Ovary (tissue), 9 donors: ENCODE measurements around the gene DIDO1. TPM values are rescaled to one million over a fixed set of nuclear protein-coding genes. Genes with fewer than 3 reads are reported as not detected.
A peak's percentile ranks its signal among the peaks of the same experiment; 100 is the strongest.

Source experiments
- DNase-seq, 5 donors: peaks; one replicate each; pipeline ENCODE4 v3.0.0-alpha.2; 2019 to 2020
- H3K27ac ChIP-seq, 2 donors: fragments of 200-600 bp; one replicate each; pipeline versions ENCODE4 v1.5.1 to v1.8.0; 2019 to 2022
- H3K27me3 ChIP-seq: fragments of 200-600 bp; one replicate; pipeline ENCODE4 v1.8.0; 2022
- H3K36me3 ChIP-seq: fragments of 200-600 bp; sonication (generic); one replicate; pipeline ENCODE4 v1.5.1; 2019
- H3K4me1 ChIP-seq: one replicate; pipeline ENCODE4 v1.8.1; 2013; ENCODE audit warnings: mild to moderate bottlenecking, moderate library complexity; ENCODE audit not compliant: insufficient read depth
- H3K4me3 ChIP-seq: fragments of 200-600 bp; sonication (generic); one replicate; pipeline ENCODE4 v1.5.1; 2017
- H3K9me3 ChIP-seq, 2 donors: fragments of 200-600 bp in 1 of 2; sonication (generic) in 1 of 2; one replicate each; pipeline versions ENCODE4 v1.5.1 to v1.8.1; 2013 to 2019; ENCODE audit warnings: mild to moderate bottlenecking in 1 of 2, moderate library complexity in 1 of 2
- EP300 ChIP-seq: sonication (generic); formaldehyde crosslinking; IDR thresholded peaks from one replicate; pipeline ENCODE4 v1.6.1; 2017; ENCODE audit warnings: antibody characterized with exemption
- POLR2A ChIP-seq: fragments of 450-650 bp; IDR thresholded peaks from one replicate; pipeline ENCODE4 v1.6.1; 2017; ENCODE audit warnings: antibody characterized with exemption, mild to moderate bottlenecking, moderate library complexity
- whole genome bisulfite sequencing, 3 donors: extraction: QIAGEN DNeasy Blood & Tissue Kit in 1 of 3; methylation state at CpG; one replicate each; pipeline versions ENCODE4 v1.1.5 to v1.1.7; 2013 to 2017; 5-methylcytosine and 5-hydroxymethylcytosine counted together
- intact Hi-C, 4 donors: fragments of 100-400 bp; cut with DNase I; formaldehyde crosslinking; loops; one replicate each; pipeline versions ENCODE4 v1.11.0 to v1.15.1; 2022 to 2023
- polyA plus RNA-seq, 2 donors: library from polyadenylated mRNA; stranded (reverse); fragments of 200-250 nt in 1 of 2; fragments of 350-450 nt in 1 of 2; fragmentation: Illumina TruSeq in 1 of 2; extraction: RNeasy Lipid Tissue Mini Kit (QIAGEN cat#74804) in 1 of 2; gene quantifications; one replicate each; pipeline ENCODE4 v1.2.3, GENCODE V29; 2013 to 2014
- total RNA-seq, 7 donors: library from RNA; depleted of rRNA in 2 of 7; stranded (reverse); fragments of >200 nt in 2 of 7; fragmentation: NEBNext Ultra II Directional in 3 of 7; extraction: Animal tissue kit (Norgen Biotek cat#: 25700) in 3 of 7; gene quantifications; one replicate each; pipeline versions ENCODE4 v1.1.0 to v1.2.4, GENCODE V29; 2016 to 2023
- TF ChIP-seq, protein P1 (sequence below), 3 donors: fragments of 450-650 bp in 2 of 3; fragments of 200-600 bp in 1 of 3; IDR thresholded peaks; one replicate each; pipeline versions ENCODE4 v1.5.1 to v1.8.0; 2016 to 2022; ENCODE audit warnings: antibody characterized with exemption in 3 of 3, mild to moderate bottlenecking in 1 of 3
- donor health status: DM: no; HTN: no; CAD: no; lungs with moderate emphysema.
- donor health status: DM: no; HTN: no; CAD: no.
- donor health status: Bipolar disorder and iron deficiency.
- donor health status: DM: yes; HTN: yes; CAD: no.
- donor health status: DM: no; HTN: no; CAD: no.
- donor health status: DM: yes; HTN: yes; CAD: no.

DIDO1 gene
- total and polyA plus RNA-seq, 9 donors: 42.9 to 82.2 (median 56.2) TPM

DNA sequence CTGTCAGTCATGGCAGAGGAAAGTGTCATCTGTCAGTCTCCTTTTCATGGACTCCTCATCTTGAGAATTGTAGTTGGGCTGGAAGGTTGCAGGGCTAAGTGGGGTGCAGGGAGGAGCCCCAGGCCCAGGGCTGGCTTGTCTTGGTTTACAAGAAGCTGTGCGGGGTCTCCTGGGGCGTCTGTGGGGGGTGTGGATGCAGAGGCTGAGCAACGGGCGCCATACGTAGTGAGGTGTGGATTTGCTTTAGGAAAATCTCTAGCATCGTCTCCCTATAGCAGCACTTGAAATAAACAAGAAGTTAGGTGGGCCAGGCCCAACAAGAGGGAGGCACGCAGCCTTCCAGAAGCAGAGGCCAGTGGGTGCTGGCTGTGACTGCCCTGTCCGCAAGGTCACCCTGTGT is 24.4 kb upstream of the DIDO1 start:
- intact Hi-C loops: no loop called here
- no peaks in the 10 kb centered on the region for H3K27me3 ChIP-seq
- no peaks in the 10 kb centered on the region for H3K9me3 ChIP-seq
- TF ChIP-seq POLR2A: no peak
- TF ChIP-seq, protein P1, sequence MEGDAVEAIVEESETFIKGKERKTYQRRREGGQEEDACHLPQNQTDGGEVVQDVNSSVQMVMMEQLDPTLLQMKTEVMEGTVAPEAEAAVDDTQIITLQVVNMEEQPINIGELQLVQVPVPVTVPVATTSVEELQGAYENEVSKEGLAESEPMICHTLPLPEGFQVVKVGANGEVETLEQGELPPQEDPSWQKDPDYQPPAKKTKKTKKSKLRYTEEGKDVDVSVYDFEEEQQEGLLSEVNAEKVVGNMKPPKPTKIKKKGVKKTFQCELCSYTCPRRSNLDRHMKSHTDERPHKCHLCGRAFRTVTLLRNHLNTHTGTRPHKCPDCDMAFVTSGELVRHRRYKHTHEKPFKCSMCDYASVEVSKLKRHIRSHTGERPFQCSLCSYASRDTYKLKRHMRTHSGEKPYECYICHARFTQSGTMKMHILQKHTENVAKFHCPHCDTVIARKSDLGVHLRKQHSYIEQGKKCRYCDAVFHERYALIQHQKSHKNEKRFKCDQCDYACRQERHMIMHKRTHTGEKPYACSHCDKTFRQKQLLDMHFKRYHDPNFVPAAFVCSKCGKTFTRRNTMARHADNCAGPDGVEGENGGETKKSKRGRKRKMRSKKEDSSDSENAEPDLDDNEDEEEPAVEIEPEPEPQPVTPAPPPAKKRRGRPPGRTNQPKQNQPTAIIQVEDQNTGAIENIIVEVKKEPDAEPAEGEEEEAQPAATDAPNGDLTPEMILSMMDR (IDR thresholded peaks at IDR 0.05): no peak
- TF ChIP-seq EP300: no peak
- H3K36me3 ChIP-seq: no peaks in the 10 kb centered on the region
- 87 to 89% (median 87%) methylated on average over 8 of the region's 8 CpGs for WGBS, 3 donors
- H3K4me1 ChIP-seq: peaks cover 26% of the 10 kb centered on the region
- no peak overlapping the region for H3K27ac ChIP-seq
- peak in 1 of 5 donors; percentile 13 for DNase-seq
- H3K4me3 ChIP-seq: no peak overlapping the region

DNA sequence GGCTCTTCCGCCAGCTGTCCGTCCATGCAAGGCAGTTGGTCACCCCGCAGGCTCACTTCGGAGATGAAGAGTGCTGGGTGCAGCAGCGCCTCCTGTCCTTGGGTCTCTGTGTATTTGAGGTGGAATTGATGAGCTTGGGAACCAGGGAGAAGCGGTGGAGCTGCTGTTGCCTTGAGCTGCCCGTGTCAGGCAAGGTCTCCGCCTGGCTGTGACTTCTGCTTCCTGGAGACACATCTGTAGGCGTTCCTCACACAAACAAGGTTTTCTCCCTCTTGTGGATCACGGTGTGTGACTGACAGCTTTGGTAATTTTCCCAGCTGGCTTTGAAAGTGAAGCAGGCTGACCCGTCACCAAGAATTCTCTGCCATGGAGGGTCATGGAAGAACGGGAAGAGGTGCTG is 23.7 kb upstream of the DIDO1 start:
- Histone ChIP-seq H3K4me3 (no peak overlapping the region), H3K4me1 (peaks cover 26% of the 10 kb centered on the region), H3K27ac (no peak overlapping the region), H3K9me3 (no peaks in the 10 kb centered on the region), H3K36me3 (no peaks in the 10 kb centered on the region), H3K27me3 (no peaks in the 10 kb centered on the region)
- TF ChIP-seq POLR2A: no peak
- TF ChIP-seq EP300: no peak
- TF ChIP-seq, protein P1 (IDR thresholded peaks at IDR 0.05): no peak
- peak in 1 of 5 donors; percentile 3 for DNase-seq
- intact Hi-C loops: no loop called here
- 92 to 94% (median 93%) methylated on average over 12 of the region's 12 CpGs for whole genome bisulfite sequencing, 3 donors

DNA sequence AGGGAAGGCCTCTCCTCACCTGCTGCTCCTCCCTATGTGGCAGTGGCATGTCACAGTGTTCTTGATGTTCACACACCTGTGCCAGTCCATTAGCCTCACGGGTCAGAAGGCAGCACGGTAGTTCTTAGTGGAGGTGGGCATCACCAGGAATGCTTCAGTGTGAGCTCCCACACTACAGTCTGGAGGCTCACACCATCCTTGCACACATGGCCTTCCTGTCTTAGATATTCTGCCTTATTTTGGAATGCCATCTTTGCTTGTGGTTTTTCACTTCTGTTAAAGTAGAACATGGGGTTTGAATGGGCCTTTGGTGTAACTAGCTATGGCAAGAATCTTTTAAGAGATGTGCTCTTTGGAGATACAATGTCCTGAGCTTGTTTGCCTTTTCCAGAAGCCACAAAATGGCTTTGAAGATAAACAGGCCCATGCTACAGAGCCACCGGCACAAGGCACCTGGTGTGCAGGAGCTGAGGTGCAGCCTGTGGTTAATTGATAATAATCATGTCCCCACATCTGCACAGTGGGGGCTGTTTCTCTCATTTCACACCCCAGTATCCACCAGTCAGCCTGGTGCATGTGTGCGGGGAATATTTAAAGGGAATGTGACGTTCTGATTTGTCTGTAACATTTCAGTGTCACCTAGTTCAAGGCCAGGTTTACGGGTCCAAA is 23.0 kb upstream of the DIDO1 start:
- Histone ChIP-seq H3K36me3 (no peaks in the 10 kb centered on the region), H3K27me3 (no peaks in the 10 kb centered on the region), H3K4me3 (no peak overlapping the region), H3K9me3 (no peaks in the 10 kb centered on the region), H3K27ac (no peak overlapping the region), H3K4me1 (peaks cover 22% of the 10 kb centered on the region)
- 89 to 96% (median 93%) methylated on average over 6 of the region's 6 CpGs for WGBS, 3 donors
- intact Hi-C loops: no loop called here
- TF ChIP-seq, protein P1 (IDR thresholded peaks at IDR 0.05): no peak
- no peak for TF ChIP-seq POLR2A
- no peak for TF ChIP-seq EP300
- DNase-seq: peak in 1 of 5 donors; percentile 5

DNA sequence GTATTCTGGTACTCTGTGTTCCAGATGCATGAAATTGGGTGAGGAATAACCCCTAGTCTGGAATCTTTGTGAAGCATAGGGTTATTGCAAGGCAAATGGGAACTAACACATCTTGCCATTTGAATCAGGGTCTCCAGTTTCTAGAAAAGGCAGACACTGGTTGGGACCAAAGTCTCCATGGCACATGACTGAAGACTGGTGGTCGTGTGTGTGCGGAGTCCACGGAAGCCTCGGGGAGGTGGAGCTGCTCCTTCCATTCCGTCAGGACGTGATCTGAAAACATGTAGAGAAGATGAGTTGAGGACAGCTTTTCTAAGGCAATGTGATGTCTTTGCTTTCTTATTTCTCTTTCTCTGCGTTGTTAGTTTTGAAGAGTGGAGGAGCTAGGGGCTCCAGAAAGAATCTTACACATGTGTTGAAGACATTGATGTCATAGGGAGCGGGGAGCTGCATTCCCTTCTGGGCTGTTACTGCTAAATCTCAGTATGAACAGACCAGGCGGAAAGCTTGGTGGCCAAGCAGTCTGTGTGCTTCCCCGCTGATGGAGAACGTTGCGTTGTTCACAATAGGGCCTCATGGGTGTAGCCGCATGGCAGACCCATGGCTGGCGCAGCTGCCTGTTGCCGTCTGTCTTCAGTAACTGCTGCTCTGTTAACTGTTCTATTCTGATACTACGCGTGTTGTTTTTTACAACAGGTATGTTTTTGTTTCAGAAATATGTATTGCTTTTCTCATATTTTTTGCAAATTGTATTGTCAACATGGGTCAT is 21.4 kb upstream of the DIDO1 start:
- H3K36me3 ChIP-seq: no peaks in the 10 kb centered on the region
- 89 to 95% (median 92%) methylated on average over 17 of the region's 17 CpGs for WGBS, 3 donors
- no peak for TF ChIP-seq POLR2A
- TF ChIP-seq, protein P1 (IDR thresholded peaks at IDR 0.05): no peak
- TF ChIP-seq EP300: no peak

More for the DNA sequence above, 21.4 kb upstream of the DIDO1 start:
- H3K27me3 ChIP-seq: no peaks in the 10 kb centered on the region
- DNase-seq: peak in 1 of 5 donors; percentile 6
- H3K4me1 ChIP-seq: peaks cover 11% of the 10 kb centered on the region
- intact Hi-C loops: no loop called here
- no peaks in the 10 kb centered on the region for H3K9me3 ChIP-seq
- H3K27ac ChIP-seq: no peak overlapping the region
- no peak overlapping the region for H3K4me3 ChIP-seq
